Astrocyte (in vitro differentiated cells and primary cell): ENCODE measurements around the gene AKIP1. TPM values are rescaled to one million over a fixed set of nuclear protein-coding genes. Genes with fewer than 3 reads are reported as not detected.

Experiments used
- DNase-seq: peaks from one replicate; pipeline ENCODE4 v3.0.0-alpha.2; 2010; ENCODE audit warnings: low read depth
- FAIRE-seq: peaks from 2 replicates; lab custom pipeline; 2011; peaks lifted over from hg19 to GRCh38; lab: Jason Lieb, UNC
- H2AFZ ChIP-seq: 2 replicates; pipeline ENCODE4 v1.6.0; 2012; ENCODE audit warnings: low read depth, low read length, inconsistent platforms
- H3K27ac ChIP-seq: 2 replicates; pipeline ENCODE4 v1.5.1; 2011; ENCODE audit warnings: low read depth, low read length, inconsistent platforms
- H3K27me3 ChIP-seq: 2 replicates; pipeline ENCODE4 v1.6.0; 2011; ENCODE audit warnings: low read length, inconsistent platforms; ENCODE audit not compliant: insufficient read depth
- H3K36me3 ChIP-seq: 2 replicates; pipeline ENCODE4 v1.5.1; 2011; ENCODE audit warnings: low read length, inconsistent platforms; ENCODE audit not compliant: insufficient read depth
- H3K4me1 ChIP-seq: 2 replicates; pipeline ENCODE4 v1.5.1; 2011; ENCODE audit warnings: low read length, inconsistent platforms; ENCODE audit not compliant: insufficient read depth
- H3K4me2 ChIP-seq: 2 replicates; pipeline ENCODE4 v1.6.0; 2012; ENCODE audit warnings: low read length, inconsistent platforms
- H3K4me3 ChIP-seq: 2 replicates; pipeline ENCODE4 v1.5.1; 2011; ENCODE audit warnings: low read depth, mild to moderate bottlenecking, low read length, inconsistent platforms; ENCODE audit not compliant: insufficient read depth
- H3K79me2 ChIP-seq: 2 replicates; pipeline ENCODE4 v1.6.0; 2012; ENCODE audit warnings: mild to moderate bottlenecking, low read length, inconsistent platforms; ENCODE audit not compliant: insufficient read depth
- H3K9ac ChIP-seq: 2 replicates; pipeline ENCODE4 v1.6.0; 2012; ENCODE audit warnings: mild to moderate bottlenecking, low read length, inconsistent platforms
- H3K9me3 ChIP-seq: 2 replicates; pipeline ENCODE4 v1.5.1; 2012; ENCODE audit warnings: low read depth, mild to moderate bottlenecking, low read length, inconsistent platforms; ENCODE audit not compliant: insufficient read depth
- H4K20me1 ChIP-seq: 2 replicates; pipeline ENCODE4 v1.6.0; 2012; ENCODE audit warnings: low read length, inconsistent platforms; ENCODE audit not compliant: insufficient read depth
- H3K27ac Mint-ChIP-seq: one replicate; pipeline ENCODE4 v1.8.0; 2021; ENCODE audit warnings: mild to moderate bottlenecking, mixed read lengths; ENCODE audit not compliant: unreplicated experiment
- H3K27me3 Mint-ChIP-seq: one replicate; pipeline ENCODE4 v1.8.0; 2021; ENCODE audit warnings: low read depth, mixed read lengths; ENCODE audit not compliant: unreplicated experiment
- H3K36me3 Mint-ChIP-seq: one replicate; pipeline ENCODE4 v1.8.0; 2021; ENCODE audit warnings: low read depth, mixed read lengths; ENCODE audit not compliant: unreplicated experiment
- H3K4me1 Mint-ChIP-seq: one replicate; pipeline ENCODE4 v1.8.0; 2021; ENCODE audit warnings: low read depth, mixed read lengths; ENCODE audit not compliant: unreplicated experiment
- H3K4me3 Mint-ChIP-seq: one replicate; pipeline ENCODE4 v1.8.0; 2021; ENCODE audit warnings: mild to moderate bottlenecking, moderate library complexity, mixed read lengths; ENCODE audit not compliant: unreplicated experiment
- H3K9me3 Mint-ChIP-seq: one replicate; pipeline ENCODE4 v1.8.0; 2021; ENCODE audit warnings: mild to moderate bottlenecking, mixed read lengths; ENCODE audit not compliant: unreplicated experiment
- CTCF ChIP-seq: IDR thresholded peaks from 2 replicates; pipeline ENCODE4 v1.5.1; 2011; ENCODE audit warnings: low read depth, mild to moderate bottlenecking, inconsistent platforms, low read length, moderate library complexity; ENCODE audit not compliant: insufficient read depth
- EZH2 ChIP-seq: IDR thresholded peaks from 2 replicates; pipeline ENCODE4 v1.6.1; 2012; ENCODE audit warnings: mild to moderate bottlenecking, low read length, inconsistent platforms; ENCODE audit not compliant: insufficient read depth
- total RNA-seq: library from RNA; stranded (reverse); gene quantifications from 2 replicates; pipeline ENCODE4 v1.2.1, GENCODE V29; 2021

AKIP1 gene
- total RNA-seq, 1 donor from 2014 or later = 48.2 TPM

GRCh38 chr11:8910649-8911026 is 351 bp upstream of the AKIP1 start:
- H4K20me1 ChIP-seq = no peaks in the 10 kb centered on the region
- H3K4me3 ChIP-seq = peak overlapping the region; percentile 68
- H3K4me3 Mint-ChIP-seq = peak overlapping the region; percentile 81
- peak overlapping the region; percentile 74 for H3K9ac ChIP-seq
- H3K36me3 Mint-ChIP-seq = no peaks in the 10 kb centered on the region
- TF ChIP-seq EZH2 (no peak), CTCF (no peak)
- H3K36me3 ChIP-seq = peaks cover 2% of the 10 kb centered on the region
- FAIRE-seq = no peak
- peaks cover 46% of the 10 kb centered on the region for H3K4me1 Mint-ChIP-seq
- peak overlapping the region; percentile 60 for H2AFZ ChIP-seq
- no peaks in the 10 kb centered on the region for H3K9me3 ChIP-seq
- no peak overlapping the region for H3K27ac ChIP-seq
- peaks cover 42% of the 10 kb centered on the region for H3K4me1 ChIP-seq
- H3K4me2 ChIP-seq = peak overlapping the region; percentile 95
- H3K27me3 ChIP-seq = no peaks in the 10 kb centered on the region
- H3K79me2 ChIP-seq = peaks cover 25% of the 10 kb centered on the region
- H3K27ac Mint-ChIP-seq = no peak overlapping the region
- no peak for DNase-seq
- no peaks in the 10 kb centered on the region for H3K9me3 Mint-ChIP-seq
- no peaks in the 10 kb centered on the region for H3K27me3 Mint-ChIP-seq

- DNase-seq (peak; percentile 47), FAIRE-seq (no peak)
- peak overlapping the region; percentile 67 for H3K4me2 ChIP-seq
- H2AFZ ChIP-seq = no peak overlapping the region
- H3K9me3 ChIP-seq = no peaks in the 10 kb centered on the region
- H3K4me3 ChIP-seq = no peak overlapping the region
- peaks cover 28% of the 10 kb centered on the region for H3K79me2 ChIP-seq
- Mint-ChIP-seq H3K4me3 (peak overlapping the region; percentile 77), H3K27me3 (no peaks in the 10 kb centered on the region), H3K4me1 (peaks cover 59% of the 10 kb centered on the region), H3K27ac (peak overlapping the region; percentile 38), H3K36me3 (peaks cover 3% of the 10 kb centered on the region), H3K9me3 (no peaks in the 10 kb centered on the region)
- H3K9ac ChIP-seq = peak overlapping the region; percentile 28
- peaks cover 15% of the 10 kb centered on the region for H3K36me3 ChIP-seq
- TF ChIP-seq EZH2 (no peak), CTCF (peak; percentile 62)
- H4K20me1 ChIP-seq = peaks cover 5% of the 10 kb centered on the region
- peaks cover 52% of the 10 kb centered on the region for H3K4me1 ChIP-seq
- peak overlapping the region; percentile 4 for H3K27ac ChIP-seq
- no peaks in the 10 kb centered on the region for H3K27me3 ChIP-seq
These were observed 3.1 kb downstream of the AKIP1 start for GRCh38 chr11:8913961-8914660.

- Mint-ChIP-seq H3K4me1 (peaks cover 57% of the 10 kb centered on the region), H3K4me3 (peak overlapping the region; percentile 77), H3K9me3 (no peaks in the 10 kb centered on the region), H3K27me3 (no peaks in the 10 kb centered on the region), H3K27ac (no peak overlapping the region), H3K36me3 (peaks cover 3% of the 10 kb centered on the region)
- peak overlapping the region; percentile 67 for H3K4me2 ChIP-seq
- H3K27me3 ChIP-seq = no peaks in the 10 kb centered on the region
- DNase-seq (no peak), FAIRE-seq (no peak)
- H3K9ac ChIP-seq = no peak overlapping the region
- peaks cover 5% of the 10 kb centered on the region for H4K20me1 ChIP-seq
- no peak overlapping the region for H2AFZ ChIP-seq
- peaks cover 28% of the 10 kb centered on the region for H3K79me2 ChIP-seq
- H3K4me3 ChIP-seq = no peak overlapping the region
- TF ChIP-seq EZH2 = no peak
- TF ChIP-seq CTCF = no peak
- no peak overlapping the region for H3K27ac ChIP-seq
- peaks cover 18% of the 10 kb centered on the region for H3K36me3 ChIP-seq
- H3K9me3 ChIP-seq = no peaks in the 10 kb centered on the region
- peaks cover 50% of the 10 kb centered on the region for H3K4me1 ChIP-seq
These were observed 3.7 kb downstream of the AKIP1 start for GRCh38 chr11:8914661-8915018.
